Liver (tissue), 9 donors: ENCODE data around the gene BIRC7. TPM values are rescaled to one million over a fixed set of nuclear protein-coding genes. Genes with fewer than 3 reads are reported as not detected.
A peak's percentile ranks its signal among the peaks of the same experiment; 100 is the strongest.

Experiments used
- DNase-seq: peaks from one replicate; pipeline ENCODE4 v3.0.0-alpha.2; 2017; ENCODE audit warnings: low spot score
- H3K27ac ChIP-seq, 2 donors: one replicate each; pipeline ENCODE4 v1.7.0; 2013; ENCODE audit warnings: inconsistent platforms in 2 of 2, low read length in 2 of 2, control low read depth in 1 of 2, low read depth in 1 of 2, mild to moderate bottlenecking in 1 of 2
- H3K27me3 ChIP-seq, 4 donors: one replicate each; pipeline versions ENCODE4 v1.6.1 to v1.7.0; 2013; ENCODE audit warnings: low read length in 3 of 4, inconsistent platforms in 1 of 4, mild to moderate bottlenecking in 1 of 4, moderate library complexity in 1 of 4; ENCODE audit not compliant: control insufficient read depth in 4 of 4, insufficient read depth in 4 of 4
- H3K36me3 ChIP-seq, 4 donors: one replicate each; pipeline versions ENCODE4 v1.6.1 to v1.7.0; 2013; ENCODE audit warnings: low read length in 3 of 4, mild to moderate bottlenecking in 3 of 4, low read depth in 1 of 4, moderate library complexity in 1 of 4; ENCODE audit not compliant: control insufficient read depth in 4 of 4, insufficient read depth in 3 of 4
- H3K4me1 ChIP-seq, 4 donors: one replicate each; pipeline versions ENCODE4 v1.6.1 to v1.7.0; 2013; ENCODE audit warnings: low read length in 3 of 4, mild to moderate bottlenecking in 3 of 4, moderate library complexity in 1 of 4; ENCODE audit not compliant: control insufficient read depth in 4 of 4, insufficient read depth in 4 of 4
- H3K4me3 ChIP-seq, 3 donors: one replicate each; pipeline versions ENCODE4 v1.6.1 to v1.7.0; 2013; ENCODE audit warnings: low read length in 3 of 3, control low read depth in 1 of 3, low read depth in 1 of 3, mild to moderate bottlenecking in 1 of 3
- H3K9ac ChIP-seq, 2 donors: one replicate each; pipeline ENCODE4 v1.7.0; 2013; ENCODE audit warnings: low read length in 2 of 2, mild to moderate bottlenecking in 2 of 2, moderate library complexity in 2 of 2, control low read depth in 1 of 2, low read depth in 1 of 2
- H3K9me3 ChIP-seq, 4 donors: one replicate each; pipeline versions ENCODE4 v1.6.1 to v1.7.0; 2013; ENCODE audit warnings: low read length in 3 of 4; ENCODE audit not compliant: control insufficient read depth in 4 of 4
- ATF3 ChIP-seq: IDR thresholded peaks from 2 replicates; pipeline ENCODE4 v1.6.1; 2016; ENCODE audit warnings: antibody characterized with exemption
- EGR1 ChIP-seq, 2 donors: IDR thresholded peaks; 2 replicates each; pipeline ENCODE4 v1.6.1; 2016 to 2018; ENCODE audit warnings: antibody characterized with exemption in 2 of 2, low read depth in 2 of 2
- FOXA1 ChIP-seq: IDR thresholded peaks from 2 replicates; pipeline ENCODE4 v1.6.1; 2016; ENCODE audit warnings: antibody characterized with exemption
- FOXA2 ChIP-seq: IDR thresholded peaks from 2 replicates; pipeline ENCODE4 v1.6.1; 2016; ENCODE audit warnings: antibody characterized with exemption
- GABPA ChIP-seq, 2 donors: IDR thresholded peaks in 1 of 2; conservative IDR thresholded peaks in 1 of 2; 2 replicates each; pipeline ENCODE4 v1.6.1; 2016; ENCODE audit warnings: antibody characterized with exemption in 2 of 2, mild to moderate bottlenecking in 1 of 2, moderate library complexity in 1 of 2
- HNF4A ChIP-seq, 2 donors: conservative IDR thresholded peaks; 2 replicates each; pipeline ENCODE4 v1.6.1; 2016; ENCODE audit warnings: antibody characterized with exemption in 2 of 2, mild to moderate bottlenecking in 2 of 2
- HNF4G ChIP-seq: IDR thresholded peaks from 2 replicates; pipeline ENCODE4 v1.6.1; 2016; ENCODE audit warnings: antibody characterized with exemption
- JUND ChIP-seq, 2 donors: IDR thresholded peaks; 2 replicates each; pipeline ENCODE4 v1.6.1; 2016; ENCODE audit warnings: antibody characterized with exemption in 2 of 2
- RAD21 ChIP-seq, 2 donors: IDR thresholded peaks; 2 replicates each; pipeline ENCODE4 v1.6.1; 2016; ENCODE audit warnings: antibody characterized with exemption in 2 of 2, mild to moderate bottlenecking in 2 of 2
- RXRA ChIP-seq, 2 donors: IDR thresholded peaks; 2 replicates each; pipeline ENCODE4 v1.6.1; 2017 to 2018; ENCODE audit warnings: antibody characterized with exemption in 2 of 2, mild to moderate bottlenecking in 1 of 2
- SP1 ChIP-seq: IDR thresholded peaks from 2 replicates; pipeline ENCODE4 v1.6.1; 2018; ENCODE audit warnings: antibody characterized with exemption, mild to moderate bottlenecking
- TAF1 ChIP-seq: conservative IDR thresholded peaks from 2 replicates; pipeline ENCODE4 v1.6.1; 2016; ENCODE audit warnings: antibody characterized with exemption, mild to moderate bottlenecking
- YY1 ChIP-seq: IDR thresholded peaks from 2 replicates; pipeline ENCODE4 v1.6.1; 2016; ENCODE audit warnings: antibody characterized with exemption, mild to moderate bottlenecking
- WGBS: extraction: QIAGEN DNeasy Blood & Tissue Kit; methylation state at CpG from one replicate; pipeline ENCODE4 v1.1.7; 2013; 5-methylcytosine and 5-hydroxymethylcytosine counted together
- polyA plus RNA-seq, 2 donors: library from polyadenylated mRNA; stranded (reverse) in 1 of 2; unstranded in 1 of 2; fragments of 200-250 nt in 1 of 2; fragments of >200 nt in 1 of 2; fragmentation: Nextera tagmentation in 1 of 2; extraction: Ambion mirVana in 1 of 2; gene quantifications; one replicate each; pipeline versions ENCODE4 v1.2.1 to v1.2.3, GENCODE V29; 2013 to 2015
- total RNA-seq, 2 donors: library from RNA; depleted of rRNA; stranded (reverse); fragments of >200 nt; gene quantifications; one replicate each; pipeline ENCODE4 v1.2.3, GENCODE V29; 2014
- TF ChIP-seq, protein P1 (sequence below): IDR thresholded peaks from 2 replicates; pipeline ENCODE4 v1.6.1; 2016; ENCODE audit warnings: antibody characterized with exemption
- TF ChIP-seq, protein P2 (sequence below): IDR thresholded peaks from 2 replicates; pipeline ENCODE4 v1.6.1; 2016; ENCODE audit warnings: antibody characterized with exemption, mild to moderate bottlenecking
- TF ChIP-seq, protein P3 (sequence below): fragments of 150-350 bp; IDR thresholded peaks from 2 replicates; pipeline ENCODE4 v1.5.1; 2017; ENCODE audit warnings: improper control_type of control experiment, low read depth, low read length; ENCODE audit not compliant: missing input control
- TF ChIP-seq, protein P4 (sequence below): IDR thresholded peaks from 2 replicates; pipeline ENCODE4 v1.6.1; 2016; ENCODE audit warnings: antibody characterized with exemption
- donor health status: healthy.
- donor health status: healthy.
- donor health status: healthy.
- donor health status: healthy.
- donor health status: healthy.

Gene BIRC7
- total and polyA plus RNA-seq, 4 donors: 0.23 TPM; not detected in 3

- Histone ChIP-seq H3K4me3 (peak overlapping the region in 1 of 3 donors; percentile 25), H3K27me3 (peaks cover 3 to 17% (median 6%) of the 10 kb centered on the region in 4 donors), H3K4me1 (peaks cover 0 to 12% (median 2%) of the 10 kb centered on the region in 4 donors), H3K9ac (no peak overlapping the region), H3K9me3 (no peaks in the 10 kb centered on the region), H3K27ac (no peak overlapping the region), H3K36me3 (no peaks in the 10 kb centered on the region)
- DNase-seq: no peak
- TF ChIP-seq FOXA1 (no peak), TAF1 (no peak), RAD21 (IDR thresholded peaks at IDR 0.05) (no peak), SP1 (no peak), FOXA2 (no peak), RXRA (IDR thresholded peaks at IDR 0.05) (no peak), YY1 (no peak), HNF4A (conservative IDR thresholded peaks at IDR 0.05) (no peak), ATF3 (no peak), GABPA (IDR thresholded peaks at IDR 0.05 in 1 of 2, conservative IDR thresholded peaks at IDR 0.05 in 1 of 2) (no peak), HNF4G (no peak), JUND (IDR thresholded peaks at IDR 0.05) (no peak), EGR1 (IDR thresholded peaks at IDR 0.05; ENCODE audit: low read depth in 2 of 2) (no peak)
- TF ChIP-seq, protein P1, sequence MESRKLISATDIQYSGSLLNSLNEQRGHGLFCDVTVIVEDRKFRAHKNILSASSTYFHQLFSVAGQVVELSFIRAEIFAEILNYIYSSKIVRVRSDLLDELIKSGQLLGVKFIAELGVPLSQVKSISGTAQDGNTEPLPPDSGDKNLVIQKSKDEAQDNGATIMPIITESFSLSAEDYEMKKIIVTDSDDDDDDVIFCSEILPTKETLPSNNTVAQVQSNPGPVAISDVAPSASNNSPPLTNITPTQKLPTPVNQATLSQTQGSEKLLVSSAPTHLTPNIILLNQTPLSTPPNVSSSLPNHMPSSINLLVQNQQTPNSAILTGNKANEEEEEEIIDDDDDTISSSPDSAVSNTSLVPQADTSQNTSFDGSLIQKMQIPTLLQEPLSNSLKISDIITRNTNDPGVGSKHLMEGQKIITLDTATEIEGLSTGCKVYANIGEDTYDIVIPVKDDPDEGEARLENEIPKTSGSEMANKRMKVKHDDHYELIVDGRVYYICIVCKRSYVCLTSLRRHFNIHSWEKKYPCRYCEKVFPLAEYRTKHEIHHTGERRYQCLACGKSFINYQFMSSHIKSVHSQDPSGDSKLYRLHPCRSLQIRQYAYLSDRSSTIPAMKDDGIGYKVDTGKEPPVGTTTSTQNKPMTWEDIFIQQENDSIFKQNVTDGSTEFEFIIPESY: no peak
- TF ChIP-seq, protein P2, sequence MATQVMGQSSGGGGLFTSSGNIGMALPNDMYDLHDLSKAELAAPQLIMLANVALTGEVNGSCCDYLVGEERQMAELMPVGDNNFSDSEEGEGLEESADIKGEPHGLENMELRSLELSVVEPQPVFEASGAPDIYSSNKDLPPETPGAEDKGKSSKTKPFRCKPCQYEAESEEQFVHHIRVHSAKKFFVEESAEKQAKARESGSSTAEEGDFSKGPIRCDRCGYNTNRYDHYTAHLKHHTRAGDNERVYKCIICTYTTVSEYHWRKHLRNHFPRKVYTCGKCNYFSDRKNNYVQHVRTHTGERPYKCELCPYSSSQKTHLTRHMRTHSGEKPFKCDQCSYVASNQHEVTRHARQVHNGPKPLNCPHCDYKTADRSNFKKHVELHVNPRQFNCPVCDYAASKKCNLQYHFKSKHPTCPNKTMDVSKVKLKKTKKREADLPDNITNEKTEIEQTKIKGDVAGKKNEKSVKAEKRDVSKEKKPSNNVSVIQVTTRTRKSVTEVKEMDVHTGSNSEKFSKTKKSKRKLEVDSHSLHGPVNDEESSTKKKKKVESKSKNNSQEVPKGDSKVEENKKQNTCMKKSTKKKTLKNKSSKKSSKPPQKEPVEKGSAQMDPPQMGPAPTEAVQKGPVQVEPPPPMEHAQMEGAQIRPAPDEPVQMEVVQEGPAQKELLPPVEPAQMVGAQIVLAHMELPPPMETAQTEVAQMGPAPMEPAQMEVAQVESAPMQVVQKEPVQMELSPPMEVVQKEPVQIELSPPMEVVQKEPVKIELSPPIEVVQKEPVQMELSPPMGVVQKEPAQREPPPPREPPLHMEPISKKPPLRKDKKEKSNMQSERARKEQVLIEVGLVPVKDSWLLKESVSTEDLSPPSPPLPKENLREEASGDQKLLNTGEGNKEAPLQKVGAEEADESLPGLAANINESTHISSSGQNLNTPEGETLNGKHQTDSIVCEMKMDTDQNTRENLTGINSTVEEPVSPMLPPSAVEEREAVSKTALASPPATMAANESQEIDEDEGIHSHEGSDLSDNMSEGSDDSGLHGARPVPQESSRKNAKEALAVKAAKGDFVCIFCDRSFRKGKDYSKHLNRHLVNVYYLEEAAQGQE: no peak
- TF ChIP-seq, protein P3, sequence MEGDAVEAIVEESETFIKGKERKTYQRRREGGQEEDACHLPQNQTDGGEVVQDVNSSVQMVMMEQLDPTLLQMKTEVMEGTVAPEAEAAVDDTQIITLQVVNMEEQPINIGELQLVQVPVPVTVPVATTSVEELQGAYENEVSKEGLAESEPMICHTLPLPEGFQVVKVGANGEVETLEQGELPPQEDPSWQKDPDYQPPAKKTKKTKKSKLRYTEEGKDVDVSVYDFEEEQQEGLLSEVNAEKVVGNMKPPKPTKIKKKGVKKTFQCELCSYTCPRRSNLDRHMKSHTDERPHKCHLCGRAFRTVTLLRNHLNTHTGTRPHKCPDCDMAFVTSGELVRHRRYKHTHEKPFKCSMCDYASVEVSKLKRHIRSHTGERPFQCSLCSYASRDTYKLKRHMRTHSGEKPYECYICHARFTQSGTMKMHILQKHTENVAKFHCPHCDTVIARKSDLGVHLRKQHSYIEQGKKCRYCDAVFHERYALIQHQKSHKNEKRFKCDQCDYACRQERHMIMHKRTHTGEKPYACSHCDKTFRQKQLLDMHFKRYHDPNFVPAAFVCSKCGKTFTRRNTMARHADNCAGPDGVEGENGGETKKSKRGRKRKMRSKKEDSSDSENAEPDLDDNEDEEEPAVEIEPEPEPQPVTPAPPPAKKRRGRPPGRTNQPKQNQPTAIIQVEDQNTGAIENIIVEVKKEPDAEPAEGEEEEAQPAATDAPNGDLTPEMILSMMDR: no peak
- TF ChIP-seq, protein P4, sequence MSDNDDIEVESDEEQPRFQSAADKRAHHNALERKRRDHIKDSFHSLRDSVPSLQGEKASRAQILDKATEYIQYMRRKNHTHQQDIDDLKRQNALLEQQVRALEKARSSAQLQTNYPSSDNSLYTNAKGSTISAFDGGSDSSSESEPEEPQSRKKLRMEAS: no peak
- WGBS: 2% methylated on average over 89 of the region's 89 CpGs
Observed at GRCh38 chr20:63253438-63254231, 17.9 kb downstream of the BIRC7 start.
